H1 (cell line): ENCODE results near the gene STEAP1B. TPM values are rescaled to one million over a fixed set of nuclear protein-coding genes. Genes with fewer than 3 reads are reported as not detected.

ENCODE experiments used
- CTCF ChIA-PET: fragments of 300-600 bp; sonication (Branson Sonifier 250); formaldehyde crosslinking; loops from one replicate; lab custom pipeline; 2021; ENCODE audit not compliant: partially characterized antibody; lab: Charles Lee
- POLR2A ChIA-PET: fragments of 300-600 bp; sonication (Branson Sonifier 250); formaldehyde crosslinking; loops from one replicate; lab custom pipeline; 2021; ENCODE audit warnings: inconsistent platforms; ENCODE audit not compliant: partially characterized antibody; lab: Charles Lee
- DNase-seq, 2 experiments: peaks; one replicate each; pipeline versions ENCODE4 v3.0.0 to v3.0.0-alpha.2; 2010 to 2022; ENCODE audit warnings: low spot score in 2 of 2, low read depth in 1 of 2, mixed read lengths in 1 of 2
- FAIRE-seq: peaks from 2 replicates; lab custom pipeline; 2011; peaks lifted over from hg19 to GRCh38; lab: Jason Lieb, UNC
- H2AFZ ChIP-seq: 2 replicates; pipeline ENCODE4 v1.8.1; 2012; ENCODE audit warnings: low read length, inconsistent platforms
- H2AK5ac ChIP-seq: 2 replicates; pipeline ENCODE4 v1.6.1; 2013; ENCODE audit warnings: low read depth, low read length
- H2BK120ac ChIP-seq: replicated peaks from 2 replicates; pipeline ENCODE3; 2013; ENCODE audit warnings: low read depth, low read length, inconsistent platforms
- H2BK12ac ChIP-seq: 2 replicates; pipeline ENCODE4 v1.6.1; 2013; ENCODE audit warnings: low read depth, low read length
- H2BK15ac ChIP-seq: 2 replicates; pipeline ENCODE4 v1.6.1; 2013; ENCODE audit warnings: low read length
- H2BK20ac ChIP-seq: 2 replicates; pipeline ENCODE4 v1.6.1; 2013; ENCODE audit warnings: low read length
- H2BK5ac ChIP-seq: 2 replicates; pipeline ENCODE4 v1.6.1; 2013; ENCODE audit warnings: low read depth, low read length
- H3K14ac ChIP-seq: 2 replicates; pipeline ENCODE4 v1.6.1; 2013; ENCODE audit warnings: inconsistent platforms; ENCODE audit not compliant: insufficient read length
- H3K18ac ChIP-seq: 2 replicates; pipeline ENCODE4 v1.6.1; 2013; ENCODE audit warnings: low read length; ENCODE audit errors: extremely low read depth
- H3K23ac ChIP-seq: 2 replicates; pipeline ENCODE4 v1.6.1; 2013; ENCODE audit warnings: inconsistent platforms; ENCODE audit not compliant: insufficient read length
- H3K23me2 ChIP-seq: 2 replicates; pipeline ENCODE4 v1.6.1; 2013; ENCODE audit warnings: low read depth, low read length
- H3K27ac ChIP-seq: 2 replicates; pipeline ENCODE4 v1.6.1; 2011; ENCODE audit warnings: low read depth, low read length, inconsistent platforms
- H3K27me3 ChIP-seq, 4 experiments: replicated peaks in 1 of 4; 1 replicate in 1 of 4; 2 replicates in 3 of 4; pipeline versions ENCODE4 v1.6.1 to v1.8.1; 2011 to 2013; ENCODE audit warnings: low read length in 3 of 4, mild to moderate bottlenecking in 3 of 4, inconsistent platforms in 2 of 4, mixed read lengths in 2 of 4, moderate library complexity in 1 of 4; ENCODE audit not compliant: control insufficient read depth in 3 of 4, insufficient read depth in 3 of 4; ENCODE audit errors: extremely low read depth in 1 of 4
- H3K36me3 ChIP-seq, 4 experiments: 2 replicates each; pipeline versions ENCODE4 v1.6.1 to v1.8.1; 2011 to 2013; ENCODE audit warnings: mild to moderate bottlenecking in 4 of 4, low read length in 3 of 4, moderate library complexity in 2 of 4, control low read depth in 1 of 4, inconsistent platforms in 1 of 4; ENCODE audit not compliant: insufficient read depth in 4 of 4, control insufficient read depth in 2 of 4
- H3K4ac ChIP-seq: replicated peaks from 2 replicates; pipeline ENCODE3; 2013; ENCODE audit warnings: low read length, low read depth, mixed read lengths, inconsistent platforms; ENCODE audit not compliant: insufficient read length
- H3K4me1 ChIP-seq, 4 experiments: replicated peaks in 1 of 4; 1 replicate in 1 of 4; 2 replicates in 3 of 4; pipeline versions ENCODE4 v1.6.1 to v1.8.1; 2011 to 2013; ENCODE audit warnings: low read length in 3 of 4, inconsistent platforms in 2 of 4, mixed read lengths in 1 of 4; ENCODE audit not compliant: insufficient read depth in 4 of 4, control insufficient read depth in 3 of 4
- H3K4me2 ChIP-seq, 2 experiments: 2 replicates each; pipeline versions ENCODE4 v1.6.1 to v1.8.1; 2011 to 2013; ENCODE audit warnings: low read depth in 2 of 2, low read length in 2 of 2, control low read depth in 1 of 2, inconsistent platforms in 1 of 2, mild to moderate bottlenecking in 1 of 2; ENCODE audit not compliant: insufficient read depth in 1 of 2
- H3K4me3 ChIP-seq, 4 experiments: fragments of 200-600, 300-600 bp in 1 of 4; sonication (generic), shearing (Covaris generic), sonication (Bioruptor Twin) in 1 of 4; 2 replicates each; pipeline versions ENCODE4 v1.5.1 to v1.8.1; 2011 to 2016; ENCODE audit warnings: low read length in 4 of 4, low read depth in 3 of 4, control low read depth in 2 of 4, inconsistent platforms in 2 of 4, mild to moderate bottlenecking in 2 of 4, mixed read lengths in 1 of 4, moderate library complexity in 1 of 4; ENCODE audit not compliant: insufficient read depth in 2 of 4; ENCODE audit errors: extremely low read depth in 1 of 4
- H3K56ac ChIP-seq: replicated peaks from 2 replicates; pipeline ENCODE3; 2013; ENCODE audit warnings: low read depth, mild to moderate bottlenecking, mixed read lengths, low read length, inconsistent platforms; ENCODE audit not compliant: insufficient read length
- H3K79me1 ChIP-seq: 2 replicates; pipeline ENCODE4 v1.6.1; 2013; ENCODE audit warnings: low read depth, low read length, control low read depth
- H3K79me2 ChIP-seq, 2 experiments: 2 replicates each; pipeline versions ENCODE4 v1.6.1 to v1.8.1; 2012 to 2013; ENCODE audit warnings: low read length in 2 of 2, mild to moderate bottlenecking in 2 of 2, inconsistent platforms in 1 of 2; ENCODE audit not compliant: insufficient read depth in 2 of 2, control insufficient read depth in 1 of 2
- H3K9ac ChIP-seq, 4 experiments: replicated peaks in 1 of 4; 1 replicate in 1 of 4; 2 replicates in 3 of 4; pipeline versions ENCODE4 v1.6.1 to v1.8.1; 2011 to 2013; ENCODE audit warnings: low read depth in 3 of 4, low read length in 3 of 4, control low read depth in 2 of 4, mild to moderate bottlenecking in 2 of 4, moderate library complexity in 2 of 4, inconsistent platforms in 1 of 4; ENCODE audit errors: extremely low read depth in 1 of 4
- H3K9me3 ChIP-seq, 2 experiments: 2 replicates each; pipeline versions ENCODE4 v1.6.1 to v1.8.1; 2012 to 2013; ENCODE audit warnings: mild to moderate bottlenecking in 2 of 2, moderate library complexity in 2 of 2, control low read depth in 1 of 2, inconsistent platforms in 1 of 2, low read depth in 1 of 2, low read length in 1 of 2, mixed read lengths in 1 of 2; ENCODE audit not compliant: insufficient read depth in 2 of 2
- H4K20me1 ChIP-seq, 2 experiments: replicated peaks in 1 of 2; 2 replicates each; pipeline versions ENCODE3 to v1.8.1; 2011 to 2013; ENCODE audit warnings: inconsistent platforms in 2 of 2, low read length in 2 of 2, mild to moderate bottlenecking in 1 of 2; ENCODE audit not compliant: insufficient read depth in 2 of 2, control insufficient read depth in 1 of 2
- H4K5ac ChIP-seq: 2 replicates; pipeline ENCODE4 v1.6.1; 2013; ENCODE audit warnings: low read length, low read depth, mixed read lengths, inconsistent platforms; ENCODE audit not compliant: insufficient read length
- H4K8ac ChIP-seq: 2 replicates; pipeline ENCODE4 v1.8.0; 2013; ENCODE audit warnings: mild to moderate bottlenecking, moderate library complexity, low read length, inconsistent platforms; ENCODE audit not compliant: insufficient read depth; ENCODE audit errors: extremely low read depth
- H4K91ac ChIP-seq: replicated peaks from 2 replicates; pipeline ENCODE3; 2013; ENCODE audit warnings: low read length, mixed read lengths, inconsistent platforms; ENCODE audit not compliant: insufficient read length
- WGBS, 2 experiments: shearing (Covaris generic) in 1 of 2; methylation state at CpG; one replicate each; pipeline versions ENCODE4 v1.1.6 to v1.1.7; 2013 to 2015; ENCODE audit warnings: low lambda C conversion rate in 2 of 2, mixed read lengths in 2 of 2, inconsistent platforms in 1 of 2, low coverage in 1 of 2, missing lambda C conversion rate in 1 of 2; ENCODE audit not compliant: insufficient replicate concordance in 2 of 2, insufficient coverage in 1 of 2, insufficient read length in 1 of 2; ENCODE audit errors: extremely low coverage in 1 of 2, missing lambda C conversion rate in 1 of 2; 5-methylcytosine and 5-hydroxymethylcytosine counted together
- polyA plus RNA-seq, 7 experiments: library from polyadenylated mRNA; depleted of rRNA in 3 of 7; stranded (reverse) in 5 of 7; unstranded in 2 of 7; fragments of >200 nt in 5 of 7; fragments of 200-250 nt in 2 of 7; gene quantifications; 1 replicate in 5 of 7; 2 replicates in 1 of 7; 4 replicates in 1 of 7; pipeline versions ENCODE4 v1.2.1 to v1.2.3, GENCODE V29; 2011 to 2013; ENCODE audit warnings: missing spikeins in 2 of 7, mixed read lengths in 2 of 7
- total RNA-seq: library from RNA; stranded (reverse); fragmentation: NEBNext Ultra II Directional; extraction: Animal tissue kit (Norgen Biotek cat#: 25700); gene quantifications from 2 replicates; pipeline ENCODE4 v1.2.1, GENCODE V29; 2021

The STEAP1B gene
- total and polyA plus RNA-seq, 2 of the 8 experiments (the other 6 are each of a cell fraction or from before 2014, with no cell fraction given): 5.4 to 8.7 TPM

- H3K36me3 ChIP-seq: no peaks in the 10 kb centered on the region
- peaks cover 0 to 3% (median 2%) of the 10 kb centered on the region in 4 experiments; a peak in 2 of 7 replicates for H3K4me1 ChIP-seq
- no peak overlapping the region for H3K27ac ChIP-seq
- no peak overlapping the region for H2BK20ac ChIP-seq
- no peak overlapping the region for H3K4ac ChIP-seq
- no peak overlapping the region for H4K5ac ChIP-seq
- no peak overlapping the region for H3K4me3 ChIP-seq
- no peak overlapping the region for H4K91ac ChIP-seq
- FAIRE-seq (no peak), DNase-seq (no peak)
- 100% methylated on average over 1 of the region's 1 CpG; no CpG with 5 or more reads in 1 of the 2 experiments for WGBS, 2 experiments
- no peaks in the 10 kb centered on the region for H3K9me3 ChIP-seq
- H3K27me3 ChIP-seq: no peaks in the 10 kb centered on the region
- H3K14ac ChIP-seq: no peak overlapping the region
- H4K20me1 ChIP-seq: no peaks in the 10 kb centered on the region
- no peak overlapping the region for H3K18ac ChIP-seq
- H2BK12ac ChIP-seq: no peak overlapping the region
- H2AFZ ChIP-seq: no peak overlapping the region
- no peak overlapping the region for H2BK15ac ChIP-seq
- H3K9ac ChIP-seq: no peak overlapping the region
- no peak overlapping the region for H3K56ac ChIP-seq
- no peaks in the 10 kb centered on the region for H3K79me2 ChIP-seq
- H3K4me2 ChIP-seq: no peak overlapping the region
- H2AK5ac ChIP-seq: no peak overlapping the region
- ChIA-PET POLR2A (no interaction called here), CTCF (interaction anchor here (1.5 to 2.8 kb wide), 2 partner anchors 127 to 347 kb away, joined by 4 to 16 read pairs; no protein-coding TSS in a partner anchor)
- no peak overlapping the region for H3K23ac ChIP-seq
- H4K8ac ChIP-seq: no peak overlapping the region
- no peaks in the 10 kb centered on the region for H3K79me1 ChIP-seq
- H3K23me2 ChIP-seq: no peaks in the 10 kb centered on the region
- no peak overlapping the region for H2BK5ac ChIP-seq
- no peak overlapping the region for H2BK120ac ChIP-seq
Measured at GRCh38 chr7:22457471-22457870, 42.5 kb downstream of the STEAP1B start.
